Activated T-helper 1 cell treated with anti-CD3 and anti-CD28 coated beads, Interleukin-12 subunit alpha, Interleukin-12 subunit beta, Interleukin-2, Interleukin-4 antibody, amounts not matched to agents 30 ng/mL and 10 ng/mL and 1 ng/mL, durations not matched to agents 14 hours and 24 hours and 36 hours (primary cell): Measurements from ENCODE around the gene ZNF678. TPM values are rescaled to one million over a fixed set of nuclear protein-coding genes. Genes with fewer than 3 reads are reported as not detected.
"Not testable (repeated sequence)": the region's sequence is repeated elsewhere in the genome, so short reads cannot be mapped to it uniquely, and the experiment has no call there.

Experiments used
- DNase-seq: peaks from one replicate; pipeline ENCODE4 v3.0.0; 2021; ENCODE audit warnings: low spot score
- H3K27ac Mint-ChIP-seq: one replicate; pipeline ENCODE4 v1.8.0; 2021; ENCODE audit warnings: mild to moderate bottlenecking, mixed read lengths
- H3K27me3 Mint-ChIP-seq: one replicate; pipeline ENCODE4 v1.8.0; 2022; ENCODE audit warnings: mild to moderate bottlenecking, moderate library complexity, mixed read lengths; ENCODE audit not compliant: insufficient read depth
- H3K36me3 Mint-ChIP-seq: one replicate; pipeline ENCODE4 v1.8.0; 2021; ENCODE audit warnings: low read depth, mixed read lengths
- H3K4me1 Mint-ChIP-seq: one replicate; pipeline ENCODE4 v1.8.0; 2021; ENCODE audit warnings: low read depth, mixed read lengths
- H3K4me3 Mint-ChIP-seq: one replicate; pipeline ENCODE4 v1.8.0; 2021; ENCODE audit warnings: mild to moderate bottlenecking, moderate library complexity, mixed read lengths
- H3K9me3 Mint-ChIP-seq: one replicate; pipeline ENCODE4 v1.8.0; 2021; ENCODE audit warnings: mixed read lengths
- intact Hi-C: fragments of 100-400 bp; cut with micrococcal nuclease; formaldehyde crosslinking; loops from one replicate; pipeline ENCODE4 v1.15.1; 2024
- total RNA-seq: library from RNA; stranded (reverse); gene quantifications from 2 replicates; pipeline ENCODE4 v1.2.3, GENCODE V29; 2022

ZNF678 gene
- total RNA-seq, 1 donor from 2014 or later, result 5.0 TPM

- Mint-ChIP-seq H3K27me3 (no peaks in the 10 kb centered on the region), H3K4me1 (no peaks in the 10 kb centered on the region), H3K4me3 (no peak overlapping the region), H3K9me3 (peaks cover 65% of the 10 kb centered on the region), H3K27ac (no peak overlapping the region), H3K36me3 (peaks cover 5% of the 10 kb centered on the region)
- DNase-seq, result no peak
- intact Hi-C loops, result no loop called here
These were observed 23.4 kb downstream of the ZNF678 start for GRCh38 chr1:227586733-227587132.

GRCh38 chr1:227587968-227588367 lies 24.6 kb downstream of the ZNF678 start:
- Mint-ChIP-seq H3K36me3 (peaks cover 5% of the 10 kb centered on the region), H3K9me3 (peaks cover 64% of the 10 kb centered on the region)
- intact Hi-C loops, result no loop called here

DNA sequence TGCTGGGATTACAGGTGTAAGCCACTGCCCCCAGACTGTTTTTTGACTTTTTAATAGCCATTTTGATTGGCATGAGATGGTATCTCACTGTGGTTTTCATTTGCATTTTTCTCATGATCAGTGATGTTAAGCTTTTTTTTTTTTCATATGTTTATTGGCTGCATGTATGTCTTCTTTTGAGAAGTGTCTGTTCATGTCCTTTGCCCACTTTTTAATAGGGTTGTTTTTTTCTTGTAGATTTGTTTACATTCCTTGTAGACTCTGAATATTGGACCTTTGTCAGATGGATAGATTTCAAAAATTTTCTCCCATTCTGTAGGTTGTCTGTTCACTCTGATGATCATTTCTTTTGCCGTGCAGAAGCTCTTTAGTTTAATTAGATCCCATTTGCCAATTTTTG lies 25.4 kb downstream of the ZNF678 start:
- H3K4me3 Mint-ChIP-seq, DNase-seq, H3K27me3 Mint-ChIP-seq, H3K36me3 Mint-ChIP-seq, H3K4me1 Mint-ChIP-seq, H3K27ac Mint-ChIP-seq, intact Hi-C loops: not testable (repeated sequence)
- H3K9me3 Mint-ChIP-seq, result peaks cover 70% of the 10 kb centered on the region

More at GRCh38 chr1:227587968-227588367, 24.6 kb downstream of the ZNF678 start:
- Mint-ChIP-seq H3K27ac (no peak overlapping the region), H3K4me3 (no peak overlapping the region), H3K27me3 (no peaks in the 10 kb centered on the region), H3K4me1 (no peaks in the 10 kb centered on the region)
- no peak for DNase-seq

DNA sequence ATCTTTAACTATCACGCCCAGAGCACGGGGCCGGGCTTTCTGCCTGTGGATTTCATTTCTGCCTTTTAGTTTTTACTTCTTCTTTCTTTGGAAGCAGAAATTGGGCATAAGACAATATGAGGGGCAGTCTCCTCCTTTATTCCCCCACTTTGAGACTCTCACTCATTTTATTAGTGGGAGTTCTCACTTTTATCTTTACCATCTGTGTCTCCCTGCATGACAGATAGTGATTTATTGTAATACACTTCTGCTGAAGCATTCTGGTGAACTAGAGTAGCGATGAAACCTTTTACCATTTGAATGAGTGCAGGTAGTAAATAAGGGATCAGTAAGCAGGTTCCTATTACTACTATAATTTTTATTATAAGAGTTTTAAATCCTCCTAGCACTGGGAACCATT lies 26.4 kb downstream of the ZNF678 start:
- H3K9me3 Mint-ChIP-seq, result peaks cover 71% of the 10 kb centered on the region
- not testable (repeated sequence) for H3K27me3 Mint-ChIP-seq

GRCh38 chr1:227596222-227596621 lies 32.9 kb downstream of the ZNF678 start:
- H3K9me3 Mint-ChIP-seq, result peaks cover 55% of the 10 kb centered on the region
- H3K4me3 Mint-ChIP-seq, DNase-seq, intact Hi-C loops, H3K4me1 Mint-ChIP-seq, H3K27me3 Mint-ChIP-seq, H3K27ac Mint-ChIP-seq, H3K36me3 Mint-ChIP-seq: not testable (repeated sequence)

More for the DNA sequence above, 26.4 kb downstream of the ZNF678 start:
- H3K36me3 Mint-ChIP-seq, DNase-seq, H3K4me1 Mint-ChIP-seq, H3K4me3 Mint-ChIP-seq, H3K27ac Mint-ChIP-seq, intact Hi-C loops: not testable (repeated sequence)

DNA sequence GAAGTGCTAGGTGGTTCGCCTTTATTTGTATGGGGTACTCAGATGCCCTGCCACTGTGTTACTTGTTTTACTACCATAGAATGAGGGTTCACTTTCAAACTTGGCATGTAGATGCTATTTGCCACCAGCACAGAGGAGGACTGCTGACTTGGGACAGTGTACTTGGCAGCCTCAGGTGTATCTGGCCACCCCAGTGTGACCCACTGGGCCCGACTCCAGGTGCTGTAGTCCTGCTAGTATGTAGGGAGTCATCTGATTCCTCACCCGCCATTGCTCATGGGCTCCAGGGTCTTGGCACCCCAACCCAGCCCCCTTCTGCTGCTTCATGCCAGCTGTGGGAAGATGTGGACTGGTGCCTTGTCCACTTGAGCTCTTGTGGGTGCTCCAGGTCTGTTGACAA lies 40.0 kb downstream of the ZNF678 start:
- Mint-ChIP-seq H3K27ac (no peak overlapping the region), H3K27me3 (no peaks in the 10 kb centered on the region), H3K9me3 (peaks cover 50% of the 10 kb centered on the region), H3K4me3 (no peak overlapping the region), H3K36me3 (peaks cover 2% of the 10 kb centered on the region), H3K4me1 (no peaks in the 10 kb centered on the region)
- DNase-seq, result no peak
- intact Hi-C loops, result no loop called here

DNA sequence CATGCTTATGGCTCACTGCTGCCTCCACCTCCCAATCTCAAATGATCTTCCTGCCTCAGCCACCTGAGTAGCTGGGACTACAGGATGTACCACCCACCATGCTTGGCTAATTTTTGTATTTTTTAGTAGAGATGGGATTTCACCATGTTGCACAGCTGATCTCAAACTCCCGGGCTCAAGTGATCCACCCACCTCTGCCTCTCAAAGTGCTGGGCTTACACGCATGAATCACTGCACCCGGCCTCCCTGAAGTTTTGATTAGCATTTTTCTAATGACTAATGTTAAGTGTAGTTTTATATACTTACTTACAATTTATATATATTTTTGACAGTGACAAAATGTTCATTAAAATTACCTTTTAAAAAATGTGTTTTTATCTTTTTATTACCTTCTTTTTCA lies 41.1 kb downstream of the ZNF678 start:
- H3K27ac Mint-ChIP-seq, result no peak overlapping the region
- no peaks in the 10 kb centered on the region for H3K27me3 Mint-ChIP-seq
- DNase-seq, result no peak
- H3K4me3 Mint-ChIP-seq, result no peak overlapping the region
- H3K36me3 Mint-ChIP-seq, result peaks cover 2% of the 10 kb centered on the region
- H3K4me1 Mint-ChIP-seq, result no peaks in the 10 kb centered on the region
- H3K9me3 Mint-ChIP-seq, result peaks cover 45% of the 10 kb centered on the region
- intact Hi-C loops, result no loop called here

- peaks cover 50% of the 10 kb centered on the region for H3K9me3 Mint-ChIP-seq
- H3K36me3 Mint-ChIP-seq, intact Hi-C loops, H3K4me3 Mint-ChIP-seq, DNase-seq, H3K27ac Mint-ChIP-seq, H3K4me1 Mint-ChIP-seq, H3K27me3 Mint-ChIP-seq: not testable (repeated sequence)
These were observed 42.9 kb downstream of the ZNF678 start for GRCh38 chr1:227606271-227606670.

- DNase-seq, result no peak
- intact Hi-C loops, result no loop called here
- Mint-ChIP-seq H3K4me1 (no peaks in the 10 kb centered on the region), H3K4me3 (no peak overlapping the region), H3K27ac (no peak overlapping the region), H3K36me3 (peaks cover 3% of the 10 kb centered on the region), H3K9me3 (peaks cover 50% of the 10 kb centered on the region), H3K27me3 (no peaks in the 10 kb centered on the region)
These were observed 44.1 kb downstream of the ZNF678 start for GRCh38 chr1:227607336-227607898.

DNA sequence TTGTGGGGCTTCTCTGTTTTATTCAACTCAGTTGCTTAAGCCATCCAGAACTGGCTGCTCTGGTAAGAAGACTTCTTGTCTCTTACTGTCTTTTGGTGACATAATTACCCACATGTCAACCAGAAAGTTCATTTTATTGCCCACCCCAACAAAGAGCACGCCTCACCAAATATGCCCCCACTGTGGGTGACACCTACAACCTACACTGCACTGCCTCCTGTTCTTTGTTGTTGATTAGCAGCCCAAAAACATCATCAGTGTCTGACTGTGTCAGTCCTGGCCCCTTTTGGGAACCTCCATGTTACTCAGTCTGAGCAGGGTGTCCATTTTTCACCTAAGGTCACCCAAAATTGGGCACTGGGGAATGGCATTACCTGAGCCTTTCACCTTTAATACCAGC lies 49.3 kb downstream of the ZNF678 start:
- Mint-ChIP-seq H3K4me1 (no peaks in the 10 kb centered on the region), H3K36me3 (peaks cover 3% of the 10 kb centered on the region), H3K9me3 (peaks cover 55% of the 10 kb centered on the region), H3K27me3 (no peaks in the 10 kb centered on the region), H3K27ac (no peak overlapping the region), H3K4me3 (no peak overlapping the region)
- intact Hi-C loops, result no loop called here
- no peak for DNase-seq

- H3K4me3 Mint-ChIP-seq, result no peak overlapping the region
- no peaks in the 10 kb centered on the region for H3K4me1 Mint-ChIP-seq
- H3K9me3 Mint-ChIP-seq, result peaks cover 64% of the 10 kb centered on the region
- intact Hi-C loops, result no loop called here
- H3K36me3 Mint-ChIP-seq, result peaks cover 3% of the 10 kb centered on the region
- H3K27me3 Mint-ChIP-seq, result no peaks in the 10 kb centered on the region
- no peak overlapping the region for H3K27ac Mint-ChIP-seq
- DNase-seq, result no peak
These were observed 50.2 kb downstream of the ZNF678 start for GRCh38 chr1:227613526-227613925.

- no peak for DNase-seq
- Mint-ChIP-seq H3K4me3 (no peak overlapping the region), H3K27ac (no peak overlapping the region), H3K4me1 (no peaks in the 10 kb centered on the region), H3K36me3 (no peaks in the 10 kb centered on the region), H3K27me3 (no peaks in the 10 kb centered on the region), H3K9me3 (peaks cover 50% of the 10 kb centered on the region)
- intact Hi-C loops, result no loop called here
These were observed 57.9 kb downstream of the ZNF678 start for GRCh38 chr1:227621211-227621610.

GRCh38 chr1:227622739-227623475 lies 59.6 kb downstream of the ZNF678 start:
- Mint-ChIP-seq H3K27me3 (no peaks in the 10 kb centered on the region), H3K9me3 (peaks cover 60% of the 10 kb centered on the region), H3K36me3 (no peaks in the 10 kb centered on the region), H3K4me1 (no peaks in the 10 kb centered on the region), H3K4me3 (no peak overlapping the region), H3K27ac (no peak overlapping the region)
- intact Hi-C loops, result no loop called here
- DNase-seq, result no peak
